Measurements from ENCODE around the gene RAB44. TPM values are rescaled to one million over a fixed set of nuclear protein-coding genes. Genes with fewer than 3 reads are reported as not detected.

The RAB44 gene
- total RNA-seq, 1 experiment from 2014 or later: 0.11 TPM

GRCh38 chr6:36744304-36744673 lies 46.7 kb downstream of the RAB44 start (continued):
- TF ChIP-seq ZNF671 (CRISPR knock-in tag; IDR thresholded peaks at IDR 0.05): no peak

- no peak for TF ChIP-seq PRRX2 (CRISPR knock-in tag; IDR thresholded peaks at IDR 0.05)
- TF ChIP-seq FOXK1 (CRISPR knock-in tag; IDR thresholded peaks at IDR 0.05): no peak
- no peak for TF ChIP-seq ZSCAN18 (CRISPR knock-in tag; IDR thresholded peaks at IDR 0.05)
- TF ChIP-seq IRF2 (CRISPR knock-in tag; IDR thresholded peaks at IDR 0.05; ENCODE audit: borderline replicate concordance, low read depth): no peak
- no peak for TF ChIP-seq ZNF512 (CRISPR knock-in tag; IDR thresholded peaks at IDR 0.05; ENCODE audit: borderline replicate concordance)
- no peak for TF ChIP-seq ERG (CRISPR knock-in tag; IDR thresholded peaks at IDR 0.05)
- no peak for TF ChIP-seq PRDM15 (CRISPR knock-in tag; IDR thresholded peaks at IDR 0.05)
- no peak for TF ChIP-seq ZNF671 (CRISPR knock-in tag; IDR thresholded peaks at IDR 0.05)
- no peak for TF ChIP-seq ZNF263 (CRISPR knock-in tag; IDR thresholded peaks at IDR 0.05; ENCODE audit: low read depth)
- no peak for TF ChIP-seq ZNF416 (CRISPR knock-in tag; IDR thresholded peaks at IDR 0.05)
- TF ChIP-seq RELA (CRISPR knock-in tag; IDR thresholded peaks at IDR 0.05; ENCODE audit: borderline replicate concordance): no peak
- no peak for TF ChIP-seq ZNF281 (CRISPR knock-in tag; IDR thresholded peaks at IDR 0.05)
- TF ChIP-seq CREB1 (CRISPR knock-in tag; IDR thresholded peaks at IDR 0.05): no peak
- no peak for TF ChIP-seq ZMAT4 (CRISPR knock-in tag; IDR thresholded peaks at IDR 0.05)
- TF ChIP-seq SMAD4 (CRISPR knock-in tag; IDR thresholded peaks at IDR 0.05): no peak
- TF ChIP-seq ZNF219 (CRISPR knock-in tag; IDR thresholded peaks at IDR 0.05; ENCODE audit: borderline replicate concordance): no peak
- no peak for TF ChIP-seq NFE2L1 (CRISPR knock-in tag; IDR thresholded peaks at IDR 0.05)
- no peak for TF ChIP-seq NR1H2 (CRISPR knock-in tag; IDR thresholded peaks at IDR 0.05)
- TF ChIP-seq E2F5 (CRISPR knock-in tag; IDR thresholded peaks at IDR 0.05): no peak
- CTCF ChIA-PET: interaction anchor here (1.1 to 3.3 kb wide), 4 partner anchors 10 to 37 kb away, joined by 3 to 7 read pairs (median 4); no protein-coding TSS in a partner anchor
- Mint-ChIP-seq H3K9me3 (peaks cover 21% of the 10 kb centered on the region), H3K4me1 (no peaks in the 10 kb centered on the region), H3K4me3 (no peak overlapping the region), H3K27ac (no peak overlapping the region), H3K27me3 (ENCODE audit: low read depth) (no peaks in the 10 kb centered on the region; the same call in 1 of the 2 replicates), H3K36me3 (0 out of 2 replicates have a peak, but pooled peaks cover 3% of the 10 kb centered on the region)
- DNase-seq (ENCODE audit: low spot score) (no peak), ATAC-seq (no peak)
- POLR2A ChIA-PET: no interaction called here
Measured at GRCh38 chr6:36745283-36745682, 47.7 kb downstream of the RAB44 start.

All from WTC11 (cell line).